ENCODE data around the gene PKD1L1.
A peak's percentile ranks its signal among the peaks of the same experiment; 100 is the strongest.
"Not testable (repeated sequence)": the region's sequence is repeated elsewhere in the genome, so short reads cannot be mapped to it uniquely, and the experiment has no call there.

The PKD1L1 gene

GRCh38 chr7:47954231-47954911, 6.1 kb upstream of the PKD1L1 start:
- DNase-seq, result no peak

- DNase-seq, result no peak
Observed at GRCh38 chr7:47953822-47954221, 5.6 kb upstream of the PKD1L1 start.

- DNase-seq, result no peak
Observed at GRCh38 chr7:47952224-47952623, 4.0 kb upstream of the PKD1L1 start.

GRCh38 chr7:47951374-47951773, 3.1 kb upstream of the PKD1L1 start:
- no peak for DNase-seq

GRCh38 chr7:47950714-47951113, 2.4 kb upstream of the PKD1L1 start:
- no peak for DNase-seq

- no peak for DNase-seq
Observed at GRCh38 chr7:47949703-47950102, 1.4 kb upstream of the PKD1L1 start.

- DNase-seq, result no peak
Observed at GRCh38 chr7:47947355-47947749, 914 bp downstream of the PKD1L1 start.

GRCh38 chr7:47946581-47947354, 1.5 kb downstream of the PKD1L1 start:
- no peak for DNase-seq

GRCh38 chr7:47945261-47946015, 2.8 kb downstream of the PKD1L1 start:
- DNase-seq, result no peak

GRCh38 chr7:47944536-47945260, 3.6 kb downstream of the PKD1L1 start:
- no peak for DNase-seq

- DNase-seq, result no peak
Observed at GRCh38 chr7:47943676-47944474, 4.4 kb downstream of the PKD1L1 start.

- DNase-seq, result not testable (repeated sequence)
Observed at GRCh38 chr7:47942651-47943050, 5.6 kb downstream of the PKD1L1 start.

GRCh38 chr7:47942132-47942531, 6.1 kb downstream of the PKD1L1 start:
- no peak for DNase-seq

- DNase-seq, result peak; percentile 31
Observed at GRCh38 chr7:47941136-47941844, 7.0 kb downstream of the PKD1L1 start.

GRCh38 chr7:47940088-47941013, 7.9 kb downstream of the PKD1L1 start:
- no peak for DNase-seq

GRCh38 chr7:47939425-47940036, 8.7 kb downstream of the PKD1L1 start:
- DNase-seq, result no peak

- DNase-seq, result no peak
Observed at GRCh38 chr7:47938574-47939165, 9.6 kb downstream of the PKD1L1 start.

GRCh38 chr7:47937711-47938573, 10.3 kb downstream of the PKD1L1 start:
- DNase-seq, result no peak
